HG02840 (cell line): ENCODE measurements around the gene ABCC3.

Experiments used
- ATAC-seq: cut with Tn5 transposase; IDR thresholded peaks from one replicate; pipeline ENCODE4 v1.9.1; 2021; ENCODE audit warnings: mild to moderate bottlenecking, moderate library complexity, moderate number of reproducible peaks; ENCODE audit not compliant: unreplicated experiment, low FRiP score

The ABCC3 gene

GRCh38 chr17:50626037-50626574, 8.6 kb upstream of the ABCC3 start:
- no peak for ATAC-seq

- ATAC-seq: no peak
These were observed 7.5 kb upstream of the ABCC3 start for GRCh38 chr17:50627036-50627781.

GRCh38 chr17:50627782-50628601, 6.7 kb upstream of the ABCC3 start:
- no peak for ATAC-seq

GRCh38 chr17:50629902-50630301, 4.8 kb upstream of the ABCC3 start:
- ATAC-seq: no peak

GRCh38 chr17:50630524-50631194, 4.0 kb upstream of the ABCC3 start:
- no peak for ATAC-seq

GRCh38 chr17:50631195-50631907, 3.3 kb upstream of the ABCC3 start:
- no peak for ATAC-seq

DNA sequence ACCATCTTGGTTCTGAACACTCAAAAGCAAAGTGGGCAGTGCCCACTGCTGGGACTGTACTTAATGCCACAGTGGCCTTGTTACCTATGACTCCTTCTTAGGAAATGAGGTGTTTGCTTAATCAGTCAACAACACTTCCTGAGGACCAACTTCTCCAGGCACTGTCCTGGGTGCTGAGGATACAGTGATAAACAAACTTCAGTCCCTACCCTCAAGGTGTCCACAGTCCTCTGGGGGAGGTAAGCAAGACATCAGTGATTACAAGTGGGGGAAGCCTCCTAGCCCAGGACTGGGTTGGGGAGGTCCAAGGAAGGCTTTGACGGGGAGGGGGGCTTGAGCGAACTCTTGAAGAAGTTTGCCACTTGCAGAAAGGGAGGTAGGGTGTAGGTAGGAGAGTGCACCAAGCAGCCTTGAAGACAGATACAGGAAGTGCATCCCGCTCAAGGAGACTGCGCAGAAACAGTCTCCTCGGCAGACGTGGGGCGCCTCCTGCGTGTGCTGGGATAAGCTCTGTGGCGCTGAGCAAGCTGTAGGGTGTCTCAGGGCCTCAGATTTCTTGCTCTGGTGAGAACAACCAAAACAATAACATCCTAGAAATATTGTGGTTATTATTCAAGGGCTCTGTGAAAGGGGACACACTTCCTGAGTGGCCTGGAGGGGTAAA, 2.6 kb upstream of the ABCC3 start:
- no peak for ATAC-seq

DNA sequence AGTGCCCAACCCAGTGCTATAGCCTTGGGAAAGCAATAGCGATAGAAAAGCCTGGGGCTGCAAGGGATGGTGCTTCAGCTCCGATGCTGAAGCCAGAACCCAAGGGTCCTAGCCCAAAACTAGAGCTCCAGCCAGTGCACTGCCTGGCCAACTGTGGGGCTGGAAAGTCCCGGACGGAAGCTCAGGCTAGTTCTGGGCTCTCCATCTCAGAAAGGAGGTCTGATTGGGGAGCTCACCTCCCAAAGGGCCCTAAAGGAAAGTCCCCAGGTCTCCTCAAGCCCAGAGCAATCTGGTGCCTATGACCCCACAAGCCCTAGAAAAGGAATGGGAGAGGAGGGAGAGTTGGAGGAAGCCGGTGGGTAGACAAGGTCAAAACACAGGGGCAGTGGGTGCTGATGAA, 2.0 kb upstream of the ABCC3 start:
- no peak for ATAC-seq

GRCh38 chr17:50633683-50634082, 998 bp upstream of the ABCC3 start:
- no peak for ATAC-seq

DNA sequence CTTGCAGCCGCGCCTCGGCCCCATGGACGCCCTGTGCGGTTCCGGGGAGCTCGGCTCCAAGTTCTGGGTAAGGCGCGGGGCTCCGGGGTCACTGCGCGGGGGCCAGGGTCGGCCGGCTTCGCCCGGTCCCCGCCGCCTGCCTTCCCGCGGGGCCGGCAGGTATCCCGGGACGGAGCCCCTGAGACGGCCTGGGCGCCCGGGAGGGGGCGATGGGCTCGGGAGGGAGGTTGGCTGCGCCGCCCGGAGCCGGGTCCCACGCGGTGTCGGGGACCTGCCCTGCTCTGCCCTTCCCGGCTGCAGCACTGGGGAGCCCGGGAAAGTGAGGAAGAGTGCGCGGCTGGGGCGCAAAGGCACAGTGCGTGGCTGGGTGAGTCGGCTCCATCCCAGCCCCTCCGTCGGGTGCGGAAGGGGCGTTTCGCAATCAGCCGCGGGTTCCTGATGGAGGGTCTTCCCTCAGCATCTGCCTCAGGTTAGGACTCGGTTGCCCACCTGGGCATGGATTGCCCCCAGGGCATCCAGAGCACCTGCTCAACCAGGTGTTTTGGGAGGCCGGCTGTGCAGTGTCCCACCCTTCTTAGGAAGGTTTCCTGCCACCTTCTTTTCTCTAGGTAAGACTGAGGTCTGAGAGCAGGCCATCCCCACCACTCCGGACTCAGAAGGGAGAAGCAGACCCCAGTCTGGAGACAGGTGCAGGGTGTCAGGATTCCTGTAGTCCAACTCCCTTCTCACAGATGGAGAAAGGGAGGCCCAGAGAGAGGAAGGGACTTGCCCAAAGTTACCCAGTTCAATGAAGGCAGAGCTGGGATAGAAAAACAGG, 442 bp downstream of the ABCC3 start:
- ATAC-seq: no peak

DNA sequence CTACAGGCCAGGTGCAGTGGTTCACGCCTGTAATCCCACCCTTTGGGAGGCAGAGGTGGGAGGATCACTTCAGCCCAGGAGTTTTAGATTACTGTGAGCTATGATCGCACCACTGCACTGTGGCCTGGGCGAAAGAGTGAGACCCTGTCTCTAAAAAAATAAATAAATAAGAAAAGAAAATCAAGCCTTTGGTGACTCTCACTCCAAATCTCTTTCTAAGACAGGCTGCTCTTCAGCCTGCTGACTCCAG, 976 bp downstream of the ABCC3 start:
- ATAC-seq: no peak

GRCh38 chr17:50635982-50636803, 1.5 kb downstream of the ABCC3 start:
- no peak for ATAC-seq

DNA sequence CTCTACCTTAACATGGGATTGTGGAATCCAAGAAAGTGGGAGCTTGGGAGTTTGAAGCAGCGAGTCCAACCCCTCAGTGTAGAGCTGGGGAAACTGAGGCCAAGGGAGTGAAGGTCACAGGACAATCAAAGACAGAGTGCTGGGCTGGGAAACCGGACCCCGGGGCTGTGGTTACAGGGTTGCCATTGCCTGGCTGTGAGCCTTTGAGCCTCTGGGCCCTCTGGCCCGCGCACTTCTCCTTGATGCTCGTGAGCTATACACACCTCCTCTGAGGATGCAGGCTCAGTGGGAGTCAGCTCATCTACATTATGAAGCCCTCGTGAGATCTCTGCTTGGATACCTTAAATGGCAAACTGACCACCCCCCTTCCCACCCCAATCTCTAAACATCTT, 2.1 kb downstream of the ABCC3 start:
- no peak for ATAC-seq

DNA sequence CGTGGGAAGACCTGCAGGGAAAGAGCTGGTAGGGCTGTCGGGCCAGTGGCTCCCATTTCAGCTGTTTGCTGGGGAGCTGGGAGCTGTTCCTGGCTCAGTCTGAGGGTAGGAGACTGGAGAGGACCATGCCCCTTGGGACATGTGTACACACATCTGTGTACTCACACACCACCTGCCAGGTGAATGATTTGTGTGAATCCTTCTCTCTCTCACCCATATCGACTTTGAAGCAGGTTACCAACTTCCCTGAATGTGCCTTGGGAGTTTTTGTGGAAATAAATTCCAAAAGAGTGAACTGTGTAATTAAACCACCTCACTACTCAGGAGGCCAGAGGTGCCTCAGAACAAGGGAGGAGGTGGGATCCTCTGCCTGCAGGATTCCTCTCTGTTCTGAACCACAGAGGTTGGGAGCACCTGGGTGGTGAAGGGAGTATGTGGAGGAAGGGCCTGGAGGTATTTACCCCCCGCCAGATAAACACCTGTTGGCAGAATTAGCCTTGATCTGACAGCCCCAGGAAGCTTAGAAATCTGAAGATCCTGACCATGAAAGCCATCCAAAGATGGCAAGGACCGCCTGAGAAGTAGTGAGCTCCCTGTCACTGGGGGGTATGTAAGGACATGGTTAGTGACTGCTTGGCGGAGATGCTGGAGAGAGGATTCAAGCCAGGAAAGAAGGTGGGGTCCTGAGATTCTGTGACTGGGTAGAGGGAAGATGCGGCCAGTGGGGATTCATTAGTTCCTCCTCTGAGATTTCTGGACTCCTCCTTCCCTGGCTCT, 3.3 kb downstream of the ABCC3 start:
- no peak for ATAC-seq

DNA sequence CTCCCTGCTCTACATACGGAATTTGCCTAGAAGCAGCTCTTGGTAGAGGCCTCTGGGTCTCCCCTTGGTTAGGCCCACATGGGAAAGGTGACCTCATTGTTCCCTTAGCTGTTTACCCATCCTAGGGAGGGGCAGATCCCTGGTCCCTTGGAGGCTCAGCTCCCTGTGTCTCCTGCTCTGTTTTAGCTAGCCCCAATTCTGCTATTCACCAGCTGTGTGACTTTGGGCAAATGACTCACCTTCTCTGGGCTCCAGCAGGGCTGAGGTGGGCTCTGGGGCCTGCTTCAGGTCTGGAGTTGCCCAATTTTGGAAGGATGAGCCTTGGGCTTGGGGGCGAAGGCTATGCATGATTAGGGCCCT, 3.9 kb downstream of the ABCC3 start:
- no peak for ATAC-seq

GRCh38 chr17:50638966-50639713, 4.5 kb downstream of the ABCC3 start:
- ATAC-seq: no peak

DNA sequence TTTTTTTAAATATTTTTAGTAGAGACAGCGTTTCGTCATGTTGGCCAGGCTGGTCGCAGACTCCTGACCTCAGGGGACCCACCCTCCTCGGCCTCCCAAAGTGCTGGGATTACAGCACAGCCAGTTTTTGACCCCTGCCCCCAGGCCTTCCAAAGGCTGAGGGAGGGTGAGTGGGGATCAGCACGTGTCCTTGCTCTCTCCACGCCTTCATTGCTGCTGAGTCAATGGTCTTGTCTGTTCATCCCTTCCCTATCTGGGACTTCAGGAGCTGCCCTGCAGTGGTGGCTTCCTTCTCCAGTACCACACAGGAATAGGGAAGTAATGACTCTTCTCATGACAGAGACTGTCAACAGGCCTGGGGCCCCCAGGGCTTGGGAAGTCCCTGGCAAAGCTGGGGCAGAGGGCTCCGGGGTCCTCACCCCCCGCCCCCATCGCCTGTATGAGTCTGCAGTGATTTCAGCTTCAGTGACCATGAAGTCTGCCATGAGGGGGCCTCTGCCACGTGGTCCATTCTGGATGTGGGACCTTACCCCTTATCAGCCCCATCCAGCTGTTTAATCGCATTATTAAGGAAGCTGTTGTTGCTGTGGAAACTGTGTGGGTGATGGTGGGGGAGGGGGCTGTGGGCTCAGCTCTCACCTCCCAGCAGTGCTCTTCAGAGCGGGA, 6.1 kb downstream of the ABCC3 start:
- ATAC-seq: no peak
